ENCODE results near the gene DOCK9.
A peak's percentile ranks its signal among the peaks of the same experiment; 100 is the strongest.
"Not testable (repeated sequence)": the region's sequence is repeated elsewhere in the genome, so short reads cannot be mapped to it uniquely, and the experiment has no call there.

DOCK9 gene

DNA sequence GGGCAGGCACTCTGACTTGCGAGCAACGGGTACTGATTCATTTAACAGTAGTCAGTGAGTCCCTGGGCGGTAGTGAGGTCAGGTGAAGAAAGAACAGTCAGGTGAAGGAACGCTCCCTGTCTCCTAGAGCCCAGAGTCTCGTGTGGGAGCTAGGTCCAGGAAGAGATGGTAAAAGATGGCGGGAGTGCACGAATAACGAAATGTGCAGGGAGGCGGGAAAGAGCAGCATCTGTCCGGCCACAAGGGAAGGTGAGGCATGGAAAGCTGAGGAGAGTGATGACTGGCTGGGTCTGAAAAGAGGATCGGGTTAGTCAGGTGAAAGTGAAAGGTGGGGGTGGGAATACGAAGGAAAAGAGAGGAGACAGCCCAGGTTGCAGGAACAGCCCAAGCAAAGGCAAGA lies 161.5 kb downstream of the DOCK9 start:
- H3K4me3 ChIP-seq (ENCODE audit: low read length): no peak overlapping the region
- no peak for DNase-seq (ENCODE audit: low read depth)

DNA sequence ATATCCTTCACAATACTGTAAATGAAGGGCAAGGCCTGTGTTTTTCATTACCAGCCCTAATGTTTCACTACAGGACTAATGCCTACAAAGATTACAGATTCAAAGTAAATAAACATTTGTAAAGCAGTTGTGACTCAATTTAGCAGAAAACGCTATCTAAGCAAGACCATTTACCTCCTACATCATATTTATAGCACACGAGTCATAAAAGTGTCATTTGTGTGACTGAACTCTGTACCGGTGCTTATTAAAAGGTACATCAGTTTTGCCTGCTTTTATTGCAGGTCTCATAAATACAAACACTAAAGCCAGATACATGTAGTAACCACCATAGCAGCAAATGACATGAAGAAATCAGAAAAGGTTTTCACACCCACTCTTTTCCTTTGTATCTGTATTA lies 163.9 kb downstream of the DOCK9 start:
- Histone ChIP-seq H3K9me3 (ENCODE audit: control insufficient read depth, low read length) (no peaks in the 10 kb centered on the region), H3K4me3 (ENCODE audit: low read length) (no peak overlapping the region), H3K9ac (ENCODE audit: low read length) (no peak overlapping the region), H3K36me3 (ENCODE audit: control insufficient read depth, insufficient read depth, low read length, severe bottlenecking) (no peaks in the 10 kb centered on the region), H3K27me3 (replicated peaks; ENCODE audit: control insufficient read depth, insufficient read depth, low read length) (no peaks in the 10 kb centered on the region), H3K4me1 (ENCODE audit: control insufficient read depth, insufficient read depth, low read length) (peaks cover under 1% of the 10 kb centered on the region)
- peak; percentile 9 for DNase-seq (ENCODE audit: low read depth)

More for the DNA sequence above, 161.5 kb downstream of the DOCK9 start:
- H3K36me3 ChIP-seq (ENCODE audit: control insufficient read depth, insufficient read depth, low read length, severe bottlenecking): no peaks in the 10 kb centered on the region
- no peak overlapping the region for H3K9ac ChIP-seq (ENCODE audit: low read length)
- peaks cover 12% of the 10 kb centered on the region for H3K4me1 ChIP-seq (ENCODE audit: control insufficient read depth, insufficient read depth, low read length)
- H3K9me3 ChIP-seq (ENCODE audit: control insufficient read depth, low read length): no peaks in the 10 kb centered on the region
- H3K27me3 ChIP-seq (replicated peaks; ENCODE audit: control insufficient read depth, insufficient read depth, low read length): no peaks in the 10 kb centered on the region

DNA sequence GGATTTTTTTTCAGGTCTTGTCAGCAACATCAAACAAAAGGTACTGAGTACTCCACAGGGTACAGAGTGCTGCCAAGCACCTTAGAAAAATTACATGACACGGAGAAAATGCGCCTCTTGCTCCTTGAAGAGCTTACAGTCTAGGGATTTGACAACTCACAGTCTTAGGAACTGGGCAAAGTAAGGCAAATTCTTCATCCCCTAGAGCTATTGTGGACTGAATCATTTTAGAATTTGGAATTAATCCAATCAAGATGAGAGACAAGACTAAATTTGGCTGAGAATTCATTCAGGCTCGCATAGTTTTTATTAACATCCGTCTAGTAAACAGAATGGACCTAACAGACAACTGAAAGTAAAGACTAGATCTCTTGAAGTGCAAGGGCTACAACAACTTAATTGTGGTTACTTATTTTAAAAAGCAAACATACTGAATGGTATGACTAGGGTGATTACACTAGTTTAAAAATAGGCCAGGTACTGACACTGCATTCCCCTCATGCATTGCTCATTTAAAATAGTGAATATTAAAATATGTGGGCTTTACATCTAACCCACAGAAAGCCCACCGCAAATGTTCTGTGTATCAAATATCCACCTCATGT lies 165.6 kb downstream of the DOCK9 start:
- not testable (repeated sequence) for H3K4me1 ChIP-seq (ENCODE audit: control insufficient read depth, insufficient read depth, low read length); H3K36me3 ChIP-seq (ENCODE audit: control insufficient read depth, insufficient read depth, low read length, severe bottlenecking); DNase-seq (ENCODE audit: low read depth); H3K4me3 ChIP-seq (ENCODE audit: low read length); H3K9me3 ChIP-seq (ENCODE audit: control insufficient read depth, low read length); H3K27me3 ChIP-seq (replicated peaks; ENCODE audit: control insufficient read depth, insufficient read depth, low read length); H3K9ac ChIP-seq (ENCODE audit: low read length)

DNA sequence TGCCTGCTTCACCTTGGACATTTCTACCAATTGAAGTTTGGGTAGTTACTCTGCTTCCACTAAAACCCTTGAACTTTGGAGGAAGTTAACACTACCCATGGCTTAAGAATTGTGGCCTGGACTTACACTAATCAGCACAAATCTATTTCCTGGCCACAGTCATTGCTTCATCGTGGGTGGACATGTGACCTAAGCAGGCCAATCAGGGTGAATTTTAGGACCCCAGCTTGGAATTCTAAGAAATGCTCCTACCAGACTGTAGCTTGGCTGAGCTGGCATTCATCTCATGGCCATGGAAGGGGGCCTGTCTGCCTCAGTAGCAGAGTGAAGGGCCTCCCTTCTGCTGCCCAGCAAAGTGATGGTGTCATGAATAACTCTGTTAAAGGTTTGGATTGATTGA lies 167.1 kb downstream of the DOCK9 start:
- Histone ChIP-seq H3K4me1 (ENCODE audit: control insufficient read depth, insufficient read depth, low read length) (no peaks in the 10 kb centered on the region), H3K36me3 (ENCODE audit: control insufficient read depth, insufficient read depth, low read length, severe bottlenecking) (no peaks in the 10 kb centered on the region), H3K9me3 (ENCODE audit: control insufficient read depth, low read length) (no peaks in the 10 kb centered on the region), H3K9ac (ENCODE audit: low read length) (no peak overlapping the region), H3K27me3 (replicated peaks; ENCODE audit: control insufficient read depth, insufficient read depth, low read length) (no peaks in the 10 kb centered on the region), H3K4me3 (ENCODE audit: low read length) (no peak overlapping the region)
- no peak for DNase-seq (ENCODE audit: low read depth)

DNA sequence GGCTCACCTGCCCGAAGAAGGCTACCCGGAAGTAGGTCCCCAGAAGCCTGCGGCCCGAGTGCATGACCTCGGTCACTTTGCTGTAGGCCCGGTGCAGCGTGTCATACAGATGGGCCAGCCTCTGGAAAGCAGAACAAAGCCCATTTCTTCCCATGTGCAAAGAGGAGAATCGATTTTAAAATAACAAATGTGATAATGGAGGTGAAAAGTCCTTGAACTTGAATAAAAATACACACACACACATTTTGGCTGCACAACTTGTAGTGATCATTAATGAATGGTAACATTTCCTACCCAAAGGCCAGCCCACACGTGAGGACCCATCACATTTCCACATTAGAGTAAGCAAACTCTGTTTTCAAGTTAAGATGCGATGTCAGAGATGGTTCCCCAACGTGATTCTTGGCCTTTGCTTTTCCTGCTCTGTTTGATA lies 168.5 kb downstream of the DOCK9 start:
- Histone ChIP-seq H3K4me1 (ENCODE audit: control insufficient read depth, insufficient read depth, low read length) (no peaks in the 10 kb centered on the region), H3K9ac (ENCODE audit: low read length) (no peak overlapping the region), H3K9me3 (ENCODE audit: control insufficient read depth, low read length) (no peaks in the 10 kb centered on the region), H3K27me3 (replicated peaks; ENCODE audit: control insufficient read depth, insufficient read depth, low read length) (no peaks in the 10 kb centered on the region), H3K36me3 (ENCODE audit: control insufficient read depth, insufficient read depth, low read length, severe bottlenecking) (no peaks in the 10 kb centered on the region), H3K4me3 (ENCODE audit: low read length) (no peak overlapping the region)
- no peak for DNase-seq (ENCODE audit: low read depth)

DNA sequence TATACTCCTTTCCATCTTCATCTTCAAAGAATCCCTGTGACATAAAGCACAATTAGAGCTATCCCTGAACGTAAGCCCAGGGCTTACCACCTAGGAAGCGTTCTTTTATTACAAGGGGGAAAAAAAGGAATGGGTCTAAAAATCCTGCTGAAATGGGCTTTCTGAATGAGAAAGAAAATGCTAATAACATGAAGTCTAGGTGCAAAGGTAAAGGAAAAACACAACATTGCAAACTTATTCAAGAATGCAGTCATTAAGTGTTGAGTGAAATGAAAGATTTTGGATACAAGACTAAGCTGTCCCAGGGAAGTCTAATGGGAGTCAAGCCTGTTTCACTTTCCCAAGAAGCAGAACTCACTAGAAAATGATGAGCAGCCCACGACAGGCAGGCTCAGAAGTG lies 170.1 kb downstream of the DOCK9 start:
- no peaks in the 10 kb centered on the region for H3K4me1 ChIP-seq (ENCODE audit: control insufficient read depth, insufficient read depth, low read length)
- no peaks in the 10 kb centered on the region for H3K9me3 ChIP-seq (ENCODE audit: control insufficient read depth, low read length)
- H3K27me3 ChIP-seq (replicated peaks; ENCODE audit: control insufficient read depth, insufficient read depth, low read length): no peaks in the 10 kb centered on the region
- no peak for DNase-seq (ENCODE audit: low read depth)
- H3K36me3 ChIP-seq (ENCODE audit: control insufficient read depth, insufficient read depth, low read length, severe bottlenecking): no peaks in the 10 kb centered on the region
- H3K9ac ChIP-seq (ENCODE audit: low read length): no peak overlapping the region
- no peak overlapping the region for H3K4me3 ChIP-seq (ENCODE audit: low read length)

DNA sequence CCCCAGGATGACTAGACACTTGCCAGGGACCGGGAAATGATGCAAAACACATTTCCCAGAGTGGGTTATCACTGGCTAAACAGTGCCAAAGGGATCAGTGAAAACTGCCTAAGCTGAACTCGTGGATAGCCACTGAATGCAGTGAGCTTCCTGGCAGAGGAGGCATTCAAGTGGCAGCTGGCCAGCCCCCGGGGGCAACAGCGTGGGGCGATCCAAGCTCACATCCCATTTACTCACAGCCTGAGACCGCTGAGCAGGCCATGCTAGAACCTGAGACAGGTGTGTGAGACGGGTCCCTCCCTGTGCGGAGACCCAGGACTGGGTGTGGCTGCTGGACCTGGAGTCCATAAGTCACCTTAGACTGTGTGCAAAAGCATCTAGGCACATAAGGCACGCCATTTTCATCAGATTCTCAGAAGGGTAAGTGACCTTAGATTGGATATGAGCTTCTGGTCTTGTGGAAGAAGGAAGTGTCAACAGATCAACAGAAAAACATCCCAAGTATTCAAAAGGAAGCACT lies 173.5 kb downstream of the DOCK9 start:
- H3K9ac ChIP-seq (ENCODE audit: low read length): no peak overlapping the region
- H3K27me3 ChIP-seq (replicated peaks; ENCODE audit: control insufficient read depth, insufficient read depth, low read length): no peaks in the 10 kb centered on the region
- no peak for DNase-seq (ENCODE audit: low read depth)
- H3K4me1 ChIP-seq (ENCODE audit: control insufficient read depth, insufficient read depth, low read length): peaks cover 3% of the 10 kb centered on the region
- no peaks in the 10 kb centered on the region for H3K9me3 ChIP-seq (ENCODE audit: control insufficient read depth, low read length)
- no peaks in the 10 kb centered on the region for H3K36me3 ChIP-seq (ENCODE audit: control insufficient read depth, insufficient read depth, low read length, severe bottlenecking)
- no peak overlapping the region for H3K4me3 ChIP-seq (ENCODE audit: low read length)

DNA sequence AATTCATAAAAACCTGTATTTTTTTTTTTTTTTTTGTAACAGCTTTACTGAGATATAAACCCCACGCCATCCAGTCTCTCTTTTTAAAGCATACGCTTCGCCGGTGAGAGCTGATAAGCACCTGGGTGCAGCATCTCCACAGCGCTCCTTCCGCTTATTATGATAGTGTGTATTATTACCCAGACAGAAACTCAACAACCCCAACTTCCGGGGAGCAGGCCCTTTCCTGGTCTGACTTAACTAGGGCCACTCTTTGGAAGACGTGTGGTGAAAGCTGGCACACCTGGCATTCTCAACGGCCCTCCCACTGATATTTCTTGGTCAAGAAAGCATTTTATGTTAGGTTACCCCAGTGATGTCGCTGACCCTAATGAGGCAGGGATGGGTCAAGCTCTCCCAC lies 173.9 kb downstream of the DOCK9 start:
- no peaks in the 10 kb centered on the region for H3K36me3 ChIP-seq (ENCODE audit: control insufficient read depth, insufficient read depth, low read length, severe bottlenecking)
- no peak overlapping the region for H3K4me3 ChIP-seq (ENCODE audit: low read length)
- H3K27me3 ChIP-seq (replicated peaks; ENCODE audit: control insufficient read depth, insufficient read depth, low read length): no peaks in the 10 kb centered on the region
- no peaks in the 10 kb centered on the region for H3K9me3 ChIP-seq (ENCODE audit: control insufficient read depth, low read length)
- peaks cover 8% of the 10 kb centered on the region for H3K4me1 ChIP-seq (ENCODE audit: control insufficient read depth, insufficient read depth, low read length)
- DNase-seq (ENCODE audit: low read depth): no peak
- H3K9ac ChIP-seq (ENCODE audit: low read length): no peak overlapping the region

DNA sequence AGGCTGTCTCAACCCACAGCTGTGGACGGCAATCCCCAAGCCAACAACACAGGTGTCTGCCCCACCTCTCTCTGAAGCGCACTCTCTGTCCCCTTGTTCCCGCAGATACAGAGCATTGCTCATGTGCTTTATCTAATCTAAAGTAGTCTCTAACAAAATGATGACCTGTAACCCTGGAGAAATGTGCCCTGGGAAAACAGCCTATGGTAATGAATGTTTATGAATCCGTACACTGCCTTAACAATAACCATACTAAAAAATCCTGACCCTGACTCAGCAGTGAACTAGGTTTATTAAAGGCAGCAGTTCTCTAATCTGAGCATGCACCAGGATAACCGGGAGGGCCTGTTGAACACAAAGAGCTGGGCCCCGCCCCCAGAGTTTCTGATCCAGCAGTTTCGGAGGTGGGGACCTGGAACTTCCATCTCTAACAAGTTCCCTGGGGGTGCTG lies 174.7 kb downstream of the DOCK9 start:
- no peaks in the 10 kb centered on the region for H3K36me3 ChIP-seq (ENCODE audit: control insufficient read depth, insufficient read depth, low read length, severe bottlenecking)
- no peak for DNase-seq (ENCODE audit: low read depth)
- H3K9me3 ChIP-seq (ENCODE audit: control insufficient read depth, low read length): no peaks in the 10 kb centered on the region
- H3K27me3 ChIP-seq (replicated peaks; ENCODE audit: control insufficient read depth, insufficient read depth, low read length): no peaks in the 10 kb centered on the region
- peaks cover 16% of the 10 kb centered on the region for H3K4me1 ChIP-seq (ENCODE audit: control insufficient read depth, insufficient read depth, low read length)
- H3K4me3 ChIP-seq (ENCODE audit: low read length): no peak overlapping the region
- H3K9ac ChIP-seq (ENCODE audit: low read length): no peak overlapping the region

DNA sequence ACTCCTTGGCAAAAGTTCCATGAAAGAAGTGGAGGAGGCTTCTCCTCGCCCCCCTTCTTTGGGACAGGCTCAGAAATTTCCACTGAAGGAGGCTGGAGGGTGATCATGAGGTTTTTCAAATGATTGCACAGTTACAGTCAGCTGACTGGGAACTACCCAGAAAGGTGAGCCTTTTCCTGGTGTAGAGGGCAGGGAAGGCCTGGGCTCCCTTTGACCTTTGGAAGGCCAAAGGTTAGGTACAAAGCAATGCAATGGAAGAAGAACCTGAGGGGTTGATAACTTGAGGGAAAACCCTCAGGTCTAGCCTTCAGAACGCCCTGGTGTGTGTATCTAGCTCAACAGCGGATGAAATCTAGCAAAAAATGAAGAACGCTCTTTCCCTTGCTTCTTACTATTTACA lies 175.3 kb downstream of the DOCK9 start:
- Histone ChIP-seq H3K4me1 (ENCODE audit: control insufficient read depth, insufficient read depth, low read length) (peaks cover 18% of the 10 kb centered on the region), H3K27me3 (replicated peaks; ENCODE audit: control insufficient read depth, insufficient read depth, low read length) (no peaks in the 10 kb centered on the region), H3K9me3 (ENCODE audit: control insufficient read depth, low read length) (no peaks in the 10 kb centered on the region), H3K4me3 (ENCODE audit: low read length) (no peak overlapping the region), H3K36me3 (ENCODE audit: control insufficient read depth, insufficient read depth, low read length, severe bottlenecking) (no peaks in the 10 kb centered on the region), H3K9ac (ENCODE audit: low read length) (no peak overlapping the region)
- no peak for DNase-seq (ENCODE audit: low read depth)

DNA sequence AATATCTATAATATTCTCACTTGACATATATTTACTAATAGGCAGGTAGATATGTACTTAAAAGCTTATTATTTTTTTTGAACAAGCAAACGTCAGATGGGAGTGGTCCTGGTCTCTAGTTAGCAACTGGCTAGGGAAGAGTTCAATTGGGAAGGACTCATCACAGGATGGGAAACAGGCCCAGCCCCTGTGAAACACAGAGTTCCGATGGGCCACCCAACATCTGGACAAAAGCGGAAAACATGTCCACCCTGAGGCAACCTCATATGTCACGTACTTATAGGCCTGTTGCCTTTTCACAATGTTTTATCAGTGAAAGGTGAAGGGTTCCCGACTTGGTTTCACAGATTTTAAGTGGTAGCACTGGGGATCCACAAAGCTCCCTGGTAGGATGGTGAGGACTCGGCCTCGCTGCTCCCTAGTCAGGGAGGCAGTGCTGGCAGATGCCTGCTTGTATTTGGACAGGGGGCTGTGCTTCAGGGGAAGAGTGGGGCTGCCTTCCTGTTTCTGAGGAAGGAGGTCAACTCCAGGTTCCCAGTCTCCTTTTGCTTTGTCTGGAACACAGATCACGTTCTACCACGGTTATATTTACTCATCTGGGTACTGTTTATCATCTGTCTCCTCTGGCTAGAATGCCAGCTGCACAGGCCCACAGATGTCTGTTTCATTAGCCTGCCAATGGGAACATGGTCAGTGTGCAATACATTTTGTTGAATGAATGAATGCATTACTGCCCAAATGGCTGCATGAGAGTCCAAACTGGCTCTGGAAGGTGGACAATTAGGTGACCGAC lies 176.0 kb downstream of the DOCK9 start:
- Histone ChIP-seq H3K36me3 (ENCODE audit: control insufficient read depth, insufficient read depth, low read length, severe bottlenecking) (no peaks in the 10 kb centered on the region), H3K4me1 (ENCODE audit: control insufficient read depth, insufficient read depth, low read length) (peaks cover 18% of the 10 kb centered on the region), H3K27me3 (replicated peaks; ENCODE audit: control insufficient read depth, insufficient read depth, low read length) (no peaks in the 10 kb centered on the region), H3K9ac (ENCODE audit: low read length) (no peak overlapping the region), H3K4me3 (ENCODE audit: low read length) (no peak overlapping the region), H3K9me3 (ENCODE audit: control insufficient read depth, low read length) (no peaks in the 10 kb centered on the region)
- DNase-seq (ENCODE audit: low read depth): no peak

All from adipocyte (in vitro differentiated cells).